ENCODE results near the gene CHRNE.
"Not testable (repeated sequence)": the region's sequence is repeated elsewhere in the genome, so short reads cannot be mapped to it uniquely, and the experiment has no call there.

CHRNE gene

DNA sequence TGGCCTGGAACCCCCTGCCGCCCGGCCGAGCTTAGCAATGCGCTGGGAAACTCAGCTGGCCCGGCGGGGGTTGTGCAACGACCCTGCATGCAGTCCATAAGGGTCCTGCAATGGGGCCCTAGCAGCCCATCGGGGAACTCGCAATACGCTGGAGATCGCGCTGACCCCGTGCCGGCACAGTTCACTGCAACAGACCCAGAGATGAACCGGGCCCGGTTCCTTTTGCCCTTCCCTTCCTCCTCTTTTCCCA lies 36.6 kb upstream of the CHRNE start:
- no peak for DNase-seq

- DNase-seq: no peak
These were observed 36.0 kb upstream of the CHRNE start for GRCh38 chr17:4938688-4939545.

DNA sequence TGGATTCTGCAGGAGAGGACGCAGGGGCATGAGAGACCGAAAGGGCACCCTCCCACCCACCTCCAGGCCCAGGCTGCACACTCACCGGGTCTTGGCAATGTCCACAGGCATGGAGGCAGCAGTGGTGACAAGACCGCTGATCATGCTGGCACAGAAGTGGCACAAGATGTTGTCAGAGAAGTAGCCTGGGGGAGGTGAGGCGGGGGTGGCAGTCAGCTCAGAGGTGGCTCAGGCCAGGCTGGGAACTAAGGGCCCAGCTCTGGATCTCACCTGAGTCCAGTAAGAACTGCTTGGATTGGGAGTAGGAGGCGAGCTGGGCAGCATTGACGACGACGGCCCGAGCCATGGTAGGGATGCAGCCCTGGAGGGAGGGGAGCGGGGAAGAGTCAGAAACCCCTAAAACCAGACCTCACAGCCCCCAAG lies 35.2 kb upstream of the CHRNE start:
- no peak for DNase-seq

GRCh38 chr17:4937553-4937952 lies 34.7 kb upstream of the CHRNE start:
- DNase-seq: no peak

GRCh38 chr17:4936436-4936835 lies 33.5 kb upstream of the CHRNE start:
- no peak for DNase-seq

GRCh38 chr17:4935650-4936049 lies 32.8 kb upstream of the CHRNE start:
- no peak for DNase-seq

DNA sequence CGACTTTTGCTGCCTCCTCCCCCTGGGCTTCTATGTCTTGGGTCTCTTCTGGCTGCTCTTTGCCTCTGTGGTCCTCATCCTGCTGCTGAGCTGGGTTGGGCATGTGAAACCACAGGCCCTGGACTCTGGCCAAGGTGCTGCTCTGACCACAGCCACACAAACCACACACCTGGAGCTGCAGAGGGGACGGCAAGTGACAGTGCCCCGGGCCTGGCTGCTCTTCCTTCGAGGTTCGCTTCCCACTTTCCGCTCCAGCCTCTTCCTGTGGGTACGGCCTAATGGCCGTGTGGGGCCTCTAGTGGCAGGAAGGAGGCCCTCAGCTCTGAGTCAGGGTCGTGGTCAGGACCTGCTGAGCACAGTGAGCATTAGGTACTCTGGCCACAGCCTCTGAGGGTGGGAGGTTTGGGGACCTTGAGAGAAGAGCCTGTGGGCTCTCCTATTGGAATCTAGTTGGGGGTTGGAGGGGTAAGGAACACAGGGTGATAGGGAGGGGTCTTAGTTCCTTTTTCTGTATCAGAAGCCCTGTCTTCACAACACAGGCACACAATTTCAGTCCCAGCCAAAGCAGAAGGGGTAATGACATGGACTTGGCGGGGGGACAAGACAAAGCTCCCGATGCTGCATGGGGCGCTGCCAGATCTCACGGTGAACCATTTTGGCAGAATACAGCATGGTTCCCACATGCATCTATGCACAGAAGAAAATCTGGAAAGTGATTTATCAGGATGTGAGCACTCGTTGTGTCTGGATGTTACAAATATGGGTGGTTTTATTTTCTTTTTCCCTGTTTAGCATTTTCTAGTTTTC lies 31.5 kb upstream of the CHRNE start:
- no peak for DNase-seq

DNA sequence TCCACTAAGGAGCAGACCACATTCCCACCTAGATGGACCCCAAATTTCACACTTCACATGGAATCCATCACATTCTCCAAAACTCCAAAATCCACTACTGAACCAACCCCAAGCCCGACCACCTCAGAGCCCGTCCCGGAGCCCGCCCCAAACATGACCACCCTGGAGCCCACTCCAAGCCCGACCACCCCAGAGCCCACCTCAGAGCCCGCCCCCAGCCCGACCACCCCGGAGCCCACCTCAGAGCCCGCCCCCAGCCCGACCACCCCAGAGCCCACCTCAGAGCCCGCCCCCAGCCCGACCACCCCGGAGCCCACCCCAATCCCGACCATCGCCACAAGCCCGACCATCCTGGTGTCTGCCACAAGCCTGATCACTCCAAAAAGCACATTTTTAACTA lies 30.7 kb upstream of the CHRNE start:
- DNase-seq: no peak

GRCh38 chr17:4932756-4933155 lies 29.9 kb upstream of the CHRNE start:
- DNase-seq: no peak

DNA sequence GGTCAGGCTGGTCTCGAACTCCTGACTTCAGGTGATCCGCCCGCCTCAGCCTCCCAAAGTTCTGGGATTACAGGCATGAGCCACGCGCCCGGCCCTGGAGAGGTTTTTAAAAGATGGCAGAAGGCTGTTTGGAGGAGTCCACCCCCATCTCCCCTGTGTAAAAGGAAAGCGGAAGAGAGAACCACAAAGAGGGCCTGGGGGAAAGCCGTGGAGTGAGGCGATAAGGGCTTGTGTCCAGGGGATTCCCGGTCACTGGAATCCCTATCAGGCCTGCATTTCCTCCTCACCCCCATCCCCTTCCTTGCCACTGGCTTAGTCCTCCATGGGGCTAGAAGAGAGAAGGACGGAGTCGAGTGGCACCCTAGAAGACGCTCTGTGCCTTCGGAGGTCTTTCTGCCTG lies 29.1 kb upstream of the CHRNE start, which contains the start of gene GP1BA:
Gene GP1BA, plus strand, starts transcription at position 315 of the 400 bp plus-strand sequence. CDS start 328 bp downstream, outside the sequence.
- no peak for DNase-seq

DNA sequence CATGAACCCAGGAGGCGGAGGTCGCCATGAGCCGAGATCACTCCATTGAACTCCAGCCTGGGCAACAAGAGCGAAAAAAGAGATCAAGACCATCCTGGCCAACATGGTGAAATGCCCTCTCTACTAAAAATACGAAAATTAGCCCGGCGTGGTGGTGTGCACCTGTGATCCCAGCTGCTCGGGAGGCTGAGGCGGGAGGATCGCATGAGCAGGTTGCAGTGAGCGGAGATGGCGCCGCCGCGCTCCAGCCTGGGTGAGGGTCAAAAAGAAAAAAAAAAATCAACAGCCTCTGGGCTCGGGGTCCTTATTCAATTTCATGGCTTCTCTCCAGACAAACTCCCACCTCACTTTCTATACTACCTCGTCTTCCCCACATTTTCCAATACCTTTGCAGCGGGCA lies 26.0 kb upstream of the CHRNE start:
- no peak for DNase-seq

GRCh38 chr17:4926577-4927335 lies 23.9 kb upstream of the CHRNE start:
- DNase-seq: not testable (repeated sequence)

DNA sequence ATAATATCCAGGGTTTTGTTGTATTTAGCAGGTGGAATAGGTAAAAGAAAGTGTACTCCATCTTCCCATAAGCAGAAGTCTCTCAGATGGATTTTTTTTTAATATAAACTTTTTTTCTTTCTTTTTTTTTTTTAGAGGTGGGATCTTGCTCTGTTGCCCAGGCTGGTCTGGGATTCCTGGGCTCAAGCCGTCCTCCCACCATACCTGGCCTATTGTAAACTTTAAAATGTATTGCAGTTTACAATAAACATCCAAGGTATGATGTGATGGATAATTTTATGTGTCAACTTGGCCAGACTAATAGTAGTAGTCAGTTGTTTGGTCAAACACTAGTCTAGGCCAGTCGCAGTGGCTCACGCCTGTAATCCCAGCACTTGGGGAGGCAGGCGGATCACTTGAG lies 18.4 kb upstream of the CHRNE start:
- DNase-seq: no peak

- no peak for DNase-seq
These were observed 17.6 kb upstream of the CHRNE start for GRCh38 chr17:4920351-4921048.

- no peak for DNase-seq
These were observed 16.7 kb upstream of the CHRNE start for GRCh38 chr17:4919511-4920047.

DNA sequence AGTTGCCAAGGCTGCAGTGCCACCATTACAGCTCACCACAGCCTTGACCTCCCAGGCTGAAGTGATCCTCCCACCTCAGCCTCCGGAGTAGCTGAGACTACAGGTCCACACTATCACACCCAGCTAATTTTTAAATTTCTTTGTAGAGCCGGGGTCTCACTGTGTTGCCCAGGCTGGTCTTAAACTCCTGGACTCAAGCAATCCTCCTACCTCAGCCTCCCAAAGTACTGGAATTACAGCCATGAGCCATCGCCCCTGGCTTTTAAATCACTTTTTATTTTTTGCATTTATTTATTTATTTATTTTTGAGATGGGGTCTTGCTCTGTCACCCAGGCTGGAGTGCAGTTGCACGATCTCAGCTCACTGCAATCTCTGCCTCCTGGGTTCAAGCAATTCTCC lies 11.7 kb upstream of the CHRNE start:
- not testable (repeated sequence) for DNase-seq

- DNase-seq: no peak
These were observed 11.1 kb upstream of the CHRNE start for GRCh38 chr17:4913994-4914393.

DNA sequence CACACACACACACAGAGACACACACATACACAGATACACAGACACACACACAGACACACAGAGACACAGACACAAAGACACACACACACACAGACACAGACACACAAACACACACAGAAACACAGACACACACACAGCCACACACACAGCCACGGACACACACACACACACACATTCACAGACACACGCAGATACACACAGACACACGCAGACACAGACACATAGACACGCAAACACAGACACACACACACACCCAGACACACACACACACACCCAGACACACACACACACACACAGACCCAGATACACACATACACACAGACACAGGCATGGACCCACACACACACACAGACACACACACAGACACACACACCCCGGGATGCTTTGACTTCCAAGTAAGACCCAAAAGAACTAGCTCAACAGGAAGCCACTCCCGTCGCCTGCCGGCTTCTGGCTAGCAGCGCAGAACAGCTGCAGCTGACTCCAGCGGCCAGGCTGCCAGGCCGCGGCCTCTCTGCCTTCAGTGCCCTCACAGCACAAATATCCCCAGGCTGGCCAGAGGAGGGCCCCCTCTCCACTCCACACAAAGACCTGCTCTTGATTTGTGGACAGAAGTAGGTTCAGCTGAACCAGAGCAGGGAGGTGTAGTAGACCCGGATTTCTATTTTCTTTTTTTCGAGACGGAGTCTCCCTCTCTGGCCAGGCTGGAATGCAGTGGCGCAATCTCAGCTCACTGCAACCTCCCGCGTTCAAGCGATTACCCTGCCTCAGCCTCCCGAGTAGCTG lies 6.0 kb upstream of the CHRNE start:
- peak; percentile 69 for DNase-seq

- no peak for DNase-seq
These were observed 5.4 kb upstream of the CHRNE start for GRCh38 chr17:4908301-4908700.

GRCh38 chr17:4906642-4907041 lies 3.7 kb upstream of the CHRNE start:
- DNase-seq: not testable (repeated sequence)

- no peak for DNase-seq
These were observed 358 bp downstream of the CHRNE start for GRCh38 chr17:4902540-4902939.
